ENCODE data around the gene STAT6.

STAT6 gene

DNA sequence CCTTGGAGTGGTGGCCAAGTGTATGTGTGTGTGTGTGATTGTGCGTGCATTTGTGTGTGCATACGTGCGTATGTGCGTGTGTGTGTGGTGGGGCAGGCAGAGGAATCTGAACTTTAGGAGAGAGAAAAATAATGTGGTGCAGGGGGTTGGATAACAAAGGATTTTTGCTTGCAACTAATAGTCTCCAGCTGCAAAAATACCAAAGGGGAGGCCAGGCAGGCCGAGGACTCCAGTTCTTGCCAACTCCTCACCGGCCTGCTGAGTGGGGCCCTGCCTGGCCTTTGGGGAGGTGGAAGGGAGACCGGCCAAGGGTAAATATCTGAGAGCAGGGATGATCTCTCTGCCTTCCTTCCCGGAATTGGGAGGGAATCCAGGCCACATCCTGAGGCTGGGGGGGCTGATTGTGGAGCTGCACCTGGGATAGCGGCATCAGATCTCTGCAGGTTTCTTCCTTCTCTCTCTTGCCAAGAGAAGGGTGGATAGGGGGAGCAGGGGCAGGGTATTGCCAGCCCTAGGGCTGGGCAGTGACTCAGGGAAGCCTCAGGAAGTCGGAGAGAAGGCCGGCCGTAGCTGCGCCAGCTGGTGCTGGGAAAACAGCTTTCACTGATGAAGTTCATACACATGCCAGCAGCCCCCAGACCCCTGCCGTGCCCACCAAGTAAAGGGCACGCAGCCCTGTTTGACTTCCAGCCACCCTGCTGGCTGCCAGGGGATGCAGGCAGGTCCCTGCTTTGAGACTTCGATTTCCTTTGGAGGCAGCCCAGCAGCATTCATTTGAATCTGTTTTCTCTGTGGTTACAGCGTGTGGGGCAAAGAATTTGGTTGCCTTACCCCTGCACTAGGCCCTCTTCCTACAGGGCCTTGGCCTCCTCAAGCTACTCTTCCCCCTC is 40.8 kb upstream of the STAT6 start:
- H3K9me3 ChIP-seq (ENCODE audit: insufficient read depth, low read depth, low read length): no peaks in the 10 kb centered on the region
- no peak overlapping the region for H3K4me2 ChIP-seq (ENCODE audit: low read depth, low read length, poor library complexity, severe bottlenecking)

DNA sequence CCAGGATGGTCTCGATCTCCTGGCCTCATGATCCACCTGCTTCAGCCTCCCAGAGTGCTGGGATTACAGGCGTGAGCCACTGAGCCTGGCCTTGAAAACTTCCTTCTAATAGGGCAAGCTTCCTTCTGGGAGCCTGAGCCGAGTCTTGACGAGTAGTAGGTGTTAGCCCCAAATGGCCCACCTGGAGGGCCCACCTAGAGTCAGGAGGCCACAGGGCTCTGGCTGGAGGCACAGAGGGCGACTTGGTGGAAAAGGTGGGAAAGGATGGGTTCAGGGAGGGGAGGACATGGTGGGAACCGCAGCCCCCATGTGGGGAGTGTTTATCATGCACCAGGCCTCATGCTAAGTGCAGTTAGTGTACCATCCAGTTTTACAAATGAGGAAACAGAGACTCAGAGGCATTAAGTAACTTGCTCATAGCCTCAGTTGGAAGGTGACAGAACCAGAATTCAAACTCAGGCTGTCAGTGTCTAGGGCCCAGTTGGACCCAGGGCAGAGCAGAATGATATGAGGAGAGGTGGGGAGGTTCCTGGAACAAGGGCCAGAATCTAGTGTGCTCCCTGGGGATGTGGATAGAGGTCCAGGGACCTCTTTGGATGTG is 39.3 kb upstream of the STAT6 start:
- no peaks in the 10 kb centered on the region for H4K20me1 ChIP-seq (ENCODE audit: insufficient read depth, low read length, poor library complexity, severe bottlenecking)
- no peak overlapping the region for H3K4me2 ChIP-seq (ENCODE audit: low read depth, low read length, poor library complexity, severe bottlenecking)
- TF ChIP-seq EZH2phosphoT487 (IDR thresholded peaks at IDR 0.05; ENCODE audit: borderline replicate concordance): no peak
- TF ChIP-seq, protein P1, sequence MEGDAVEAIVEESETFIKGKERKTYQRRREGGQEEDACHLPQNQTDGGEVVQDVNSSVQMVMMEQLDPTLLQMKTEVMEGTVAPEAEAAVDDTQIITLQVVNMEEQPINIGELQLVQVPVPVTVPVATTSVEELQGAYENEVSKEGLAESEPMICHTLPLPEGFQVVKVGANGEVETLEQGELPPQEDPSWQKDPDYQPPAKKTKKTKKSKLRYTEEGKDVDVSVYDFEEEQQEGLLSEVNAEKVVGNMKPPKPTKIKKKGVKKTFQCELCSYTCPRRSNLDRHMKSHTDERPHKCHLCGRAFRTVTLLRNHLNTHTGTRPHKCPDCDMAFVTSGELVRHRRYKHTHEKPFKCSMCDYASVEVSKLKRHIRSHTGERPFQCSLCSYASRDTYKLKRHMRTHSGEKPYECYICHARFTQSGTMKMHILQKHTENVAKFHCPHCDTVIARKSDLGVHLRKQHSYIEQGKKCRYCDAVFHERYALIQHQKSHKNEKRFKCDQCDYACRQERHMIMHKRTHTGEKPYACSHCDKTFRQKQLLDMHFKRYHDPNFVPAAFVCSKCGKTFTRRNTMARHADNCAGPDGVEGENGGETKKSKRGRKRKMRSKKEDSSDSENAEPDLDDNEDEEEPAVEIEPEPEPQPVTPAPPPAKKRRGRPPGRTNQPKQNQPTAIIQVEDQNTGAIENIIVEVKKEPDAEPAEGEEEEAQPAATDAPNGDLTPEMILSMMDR (conservative IDR thresholded peaks at IDR 0.05; ENCODE audit: low read length): no peak
- H3K4me1 ChIP-seq (ENCODE audit: insufficient read depth, low read length, poor library complexity, severe bottlenecking): peaks cover 19% of the 10 kb centered on the region
- H3K36me3 ChIP-seq (ENCODE audit: insufficient read depth, low read length): no peaks in the 10 kb centered on the region
- H3K9me2 ChIP-seq (replicated peaks; ENCODE audit: low read depth, low read length): no peaks in the 10 kb centered on the region
- no peak overlapping the region for H3K4me3 ChIP-seq (ENCODE audit: low read length, poor library complexity, severe bottlenecking)
- no peaks in the 10 kb centered on the region for H3K9me3 ChIP-seq (ENCODE audit: insufficient read depth, low read depth, low read length)
- no peaks in the 10 kb centered on the region for H3K27me3 ChIP-seq (ENCODE audit: insufficient read depth, low read length, poor library complexity, severe bottlenecking)
- no peaks in the 10 kb centered on the region for H3K79me2 ChIP-seq (ENCODE audit: insufficient read depth, low read length)
- no peak overlapping the region for H2AFZ ChIP-seq (ENCODE audit: low read length)
- H3K9ac ChIP-seq (ENCODE audit: low read depth, low read length, poor library complexity, severe bottlenecking): no peak overlapping the region
- H3F3A ChIP-seq (ENCODE audit: low read depth): no peaks in the 10 kb centered on the region

More for the DNA sequence above, 40.8 kb upstream of the STAT6 start:
- no peak for TF ChIP-seq EZH2phosphoT487 (IDR thresholded peaks at IDR 0.05; ENCODE audit: borderline replicate concordance)
- TF ChIP-seq, protein P1 (conservative IDR thresholded peaks at IDR 0.05; ENCODE audit: low read length): no peak
- Histone ChIP-seq H3F3A (ENCODE audit: low read depth) (no peaks in the 10 kb centered on the region), H3K79me2 (ENCODE audit: insufficient read depth, low read length) (no peaks in the 10 kb centered on the region), H3K4me3 (ENCODE audit: low read length, poor library complexity, severe bottlenecking) (no peak overlapping the region), H2AFZ (ENCODE audit: low read length) (no peak overlapping the region), H3K36me3 (ENCODE audit: insufficient read depth, low read length) (no peaks in the 10 kb centered on the region), H4K20me1 (ENCODE audit: insufficient read depth, low read length, poor library complexity, severe bottlenecking) (no peaks in the 10 kb centered on the region), H3K9me2 (replicated peaks; ENCODE audit: low read depth, low read length) (no peaks in the 10 kb centered on the region), H3K9ac (ENCODE audit: low read depth, low read length, poor library complexity, severe bottlenecking) (no peak overlapping the region), H3K27me3 (ENCODE audit: insufficient read depth, low read length, poor library complexity, severe bottlenecking) (no peaks in the 10 kb centered on the region), H3K4me1 (ENCODE audit: insufficient read depth, low read length, poor library complexity, severe bottlenecking) (peaks cover 9% of the 10 kb centered on the region)

DNA sequence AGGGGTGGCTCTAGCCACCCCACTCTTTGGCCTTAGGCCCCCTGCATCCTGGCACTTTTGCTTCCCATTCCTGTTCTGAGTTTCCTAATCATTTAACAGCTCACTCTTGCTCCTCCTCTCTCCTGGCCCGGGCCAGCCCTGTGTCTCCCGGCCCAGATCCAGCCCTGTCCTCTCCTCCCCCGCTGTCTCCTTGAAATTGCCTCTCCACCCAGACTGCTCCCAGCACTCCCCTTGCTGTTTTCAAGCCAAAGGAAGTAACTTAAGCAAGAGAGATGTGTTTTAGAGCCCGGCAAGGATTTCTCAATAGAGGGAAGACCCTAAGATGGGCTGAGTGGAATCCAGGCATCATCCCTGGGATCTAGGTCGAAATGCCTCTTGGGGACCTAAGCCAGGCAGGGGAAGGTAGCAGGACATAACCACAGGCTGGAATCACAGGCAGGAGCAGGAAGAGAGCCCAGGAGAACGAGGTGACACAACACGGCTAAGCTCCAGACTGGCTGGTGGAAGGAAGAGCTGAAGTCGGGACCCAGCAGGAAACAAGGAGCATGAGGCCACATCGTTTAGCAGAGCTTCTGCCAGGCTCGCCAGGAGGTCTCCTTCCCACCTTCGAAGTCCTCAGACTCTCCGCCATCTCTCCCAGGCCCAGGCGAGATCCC is 38.2 kb upstream of the STAT6 start:
- H2AFZ ChIP-seq (ENCODE audit: low read length): no peak overlapping the region
- TF ChIP-seq EZH2phosphoT487 (IDR thresholded peaks at IDR 0.05; ENCODE audit: borderline replicate concordance): no peak
- TF ChIP-seq, protein P1 (conservative IDR thresholded peaks at IDR 0.05; ENCODE audit: low read length): no peak
- H3K79me2 ChIP-seq (ENCODE audit: insufficient read depth, low read length): no peaks in the 10 kb centered on the region
- no peaks in the 10 kb centered on the region for H3K27me3 ChIP-seq (ENCODE audit: insufficient read depth, low read length, poor library complexity, severe bottlenecking)
- H3K9me3 ChIP-seq (ENCODE audit: insufficient read depth, low read depth, low read length): no peaks in the 10 kb centered on the region
- H3K4me2 ChIP-seq (ENCODE audit: low read depth, low read length, poor library complexity, severe bottlenecking): no peak overlapping the region
- no peaks in the 10 kb centered on the region for H3F3A ChIP-seq (ENCODE audit: low read depth)
- H3K4me1 ChIP-seq (ENCODE audit: insufficient read depth, low read length, poor library complexity, severe bottlenecking): peaks cover 19% of the 10 kb centered on the region
- no peaks in the 10 kb centered on the region for H4K20me1 ChIP-seq (ENCODE audit: insufficient read depth, low read length, poor library complexity, severe bottlenecking)
- H3K9me2 ChIP-seq (replicated peaks; ENCODE audit: low read depth, low read length): no peaks in the 10 kb centered on the region
- H3K9ac ChIP-seq (ENCODE audit: low read depth, low read length, poor library complexity, severe bottlenecking): no peak overlapping the region
- no peaks in the 10 kb centered on the region for H3K36me3 ChIP-seq (ENCODE audit: insufficient read depth, low read length)
- H3K4me3 ChIP-seq (ENCODE audit: low read length, poor library complexity, severe bottlenecking): no peak overlapping the region
